GM12801 (cell line): ENCODE results near the gene STXBP5L.

ENCODE experiments used
- CTCF ChIP-seq: IDR thresholded peaks from one replicate; pipeline ENCODE4 v1.5.1; 2011; ENCODE audit warnings: control low read depth; ENCODE audit not compliant: insufficient read length; ENCODE audit errors: extremely low read depth

The STXBP5L gene

GRCh38 chr3:121018917-121019321 lies 110.9 kb downstream of the STXBP5L start:
- no peak for TF ChIP-seq CTCF

GRCh38 chr3:121063628-121064027 lies 155.6 kb downstream of the STXBP5L start:
- TF ChIP-seq CTCF: no peak

GRCh38 chr3:121064121-121064520 lies 156.1 kb downstream of the STXBP5L start:
- no peak for TF ChIP-seq CTCF

DNA sequence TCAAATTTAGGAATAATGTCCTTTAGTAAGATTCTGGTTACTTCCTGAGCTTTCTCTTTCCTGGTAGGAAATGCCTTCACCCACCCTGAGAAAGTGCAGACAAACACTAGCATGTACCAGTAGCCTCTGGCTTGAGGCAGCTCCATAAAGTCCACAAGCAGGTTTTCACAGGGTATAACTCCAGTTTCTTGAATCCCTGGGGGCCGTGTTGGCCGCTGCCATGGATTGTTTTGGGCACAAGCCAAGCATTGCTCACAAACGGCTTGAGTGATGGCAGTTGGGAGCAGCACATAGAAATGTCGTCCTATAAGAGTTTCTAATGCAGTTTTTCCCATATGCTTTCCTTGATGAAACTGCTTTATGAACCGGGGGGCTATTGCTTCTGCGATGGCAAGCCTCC lies 164.1 kb downstream of the STXBP5L start:
- no peak for TF ChIP-seq CTCF

DNA sequence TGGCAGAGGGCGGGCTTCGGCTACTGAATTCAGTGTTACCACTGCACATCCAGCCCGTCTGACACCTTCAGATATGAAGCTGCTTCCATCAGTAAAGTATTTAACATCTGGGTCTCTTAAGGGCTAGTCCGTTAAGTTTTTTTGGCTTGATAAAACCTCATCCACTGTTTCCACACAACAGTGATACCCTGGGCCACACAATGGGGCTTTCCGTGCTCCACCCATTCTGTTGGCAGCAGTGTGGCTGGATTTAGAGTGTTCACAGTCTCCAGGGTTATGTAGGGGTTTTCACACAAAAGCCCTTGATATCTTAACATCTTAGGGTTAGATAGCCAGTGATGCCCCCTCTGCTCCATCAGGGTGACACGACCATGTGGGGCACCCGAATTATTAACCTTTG lies 165.0 kb downstream of the STXBP5L start:
- TF ChIP-seq CTCF: no peak

GRCh38 chr3:121075191-121075590 lies 167.2 kb downstream of the STXBP5L start:
- no peak for TF ChIP-seq CTCF

DNA sequence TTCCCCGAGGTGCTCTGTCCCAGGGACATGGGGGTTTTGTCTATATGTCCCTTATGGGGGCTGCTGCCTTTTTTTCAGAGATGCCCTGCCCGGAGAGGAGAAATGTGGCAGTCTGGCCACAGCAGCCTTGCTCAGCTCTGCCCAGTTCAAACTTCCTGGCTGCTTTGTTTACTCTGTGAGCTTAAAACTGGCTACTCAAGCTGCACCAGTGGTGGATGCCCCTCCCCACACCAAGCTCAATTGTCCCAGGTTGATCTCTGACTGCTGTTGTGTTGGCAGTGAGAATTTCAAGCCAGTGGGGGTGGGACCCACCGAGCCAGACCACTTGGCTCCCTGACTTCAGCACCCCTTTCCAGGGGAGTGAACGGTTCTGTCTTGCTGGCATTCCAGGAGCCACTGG lies 188.9 kb downstream of the STXBP5L start:
- no peak for TF ChIP-seq CTCF
